Ectodermal cell (in vitro differentiated cells): ENCODE results near the gene CLCN3.
"Not testable (repeated sequence)": the region's sequence is repeated elsewhere in the genome, so short reads cannot be mapped to it uniquely, and the experiment has no call there.

ENCODE experiments used
- H3K27ac ChIP-seq: 2 replicates; pipeline ENCODE4 v1.7.0; 2013; ENCODE audit warnings: mild to moderate bottlenecking, low read depth, low read length; ENCODE audit not compliant: insufficient read depth, poor library complexity, severe bottlenecking
- H3K27me3 ChIP-seq: 2 replicates; pipeline ENCODE4 v1.7.0; 2013; ENCODE audit warnings: mild to moderate bottlenecking, low read length; ENCODE audit not compliant: insufficient read depth, control insufficient read depth, poor library complexity, severe bottlenecking
- H3K36me3 ChIP-seq: one replicate; pipeline ENCODE4 v1.7.0; 2013; ENCODE audit warnings: low read length; ENCODE audit not compliant: control insufficient read depth, insufficient read depth
- H3K4me1 ChIP-seq: one replicate; pipeline ENCODE4 v1.7.0; 2013; ENCODE audit warnings: low read length; ENCODE audit not compliant: control insufficient read depth, insufficient read depth
- H3K4me3 ChIP-seq: 2 replicates; pipeline ENCODE4 v1.7.0; 2013; ENCODE audit warnings: low read depth, low read length, control low read depth; ENCODE audit not compliant: insufficient read depth
- H3K9me3 ChIP-seq: 2 replicates; pipeline ENCODE4 v1.7.0; 2013; ENCODE audit warnings: mild to moderate bottlenecking, low read length, moderate library complexity; ENCODE audit not compliant: control insufficient read depth
- WGBS, 2 experiments: methylation state at CpG; one replicate each; pipeline ENCODE4 v1.1.7; 2013; ENCODE audit warnings: missing lambda C conversion rate in 2 of 2; 5-methylcytosine and 5-hydroxymethylcytosine counted together

The CLCN3 gene

DNA sequence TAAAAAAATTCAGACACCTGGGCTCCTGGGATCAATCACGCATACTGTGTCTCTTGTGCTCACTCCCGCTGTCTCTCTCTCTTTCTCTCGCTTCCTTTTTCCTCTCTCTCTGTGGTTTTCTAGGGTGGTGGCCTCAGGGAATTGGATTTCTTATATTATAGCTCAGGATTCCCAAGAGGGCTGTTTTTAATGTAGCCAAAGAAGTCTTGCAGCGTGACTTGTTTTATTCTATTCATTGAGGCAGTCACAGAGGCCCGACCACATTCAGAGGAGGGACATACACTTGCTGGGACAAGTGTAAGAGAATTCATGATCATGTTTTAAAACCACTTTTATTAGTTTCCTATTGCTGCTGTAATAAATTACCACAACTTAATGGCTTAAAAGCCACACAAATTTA lies 78.0 kb downstream of the CLCN3 start:
- Histone ChIP-seq H3K4me3 (no peak overlapping the region), H3K36me3 (peaks cover 12% of the 10 kb centered on the region), H3K9me3 (no peaks in the 10 kb centered on the region), H3K27ac (no peak overlapping the region), H3K27me3 (no peaks in the 10 kb centered on the region), H3K4me1 (no peaks in the 10 kb centered on the region)
- WGBS, 2 experiments, result 85 to 95% methylated on average over 3 to 4 of the region's 5 CpGs

DNA sequence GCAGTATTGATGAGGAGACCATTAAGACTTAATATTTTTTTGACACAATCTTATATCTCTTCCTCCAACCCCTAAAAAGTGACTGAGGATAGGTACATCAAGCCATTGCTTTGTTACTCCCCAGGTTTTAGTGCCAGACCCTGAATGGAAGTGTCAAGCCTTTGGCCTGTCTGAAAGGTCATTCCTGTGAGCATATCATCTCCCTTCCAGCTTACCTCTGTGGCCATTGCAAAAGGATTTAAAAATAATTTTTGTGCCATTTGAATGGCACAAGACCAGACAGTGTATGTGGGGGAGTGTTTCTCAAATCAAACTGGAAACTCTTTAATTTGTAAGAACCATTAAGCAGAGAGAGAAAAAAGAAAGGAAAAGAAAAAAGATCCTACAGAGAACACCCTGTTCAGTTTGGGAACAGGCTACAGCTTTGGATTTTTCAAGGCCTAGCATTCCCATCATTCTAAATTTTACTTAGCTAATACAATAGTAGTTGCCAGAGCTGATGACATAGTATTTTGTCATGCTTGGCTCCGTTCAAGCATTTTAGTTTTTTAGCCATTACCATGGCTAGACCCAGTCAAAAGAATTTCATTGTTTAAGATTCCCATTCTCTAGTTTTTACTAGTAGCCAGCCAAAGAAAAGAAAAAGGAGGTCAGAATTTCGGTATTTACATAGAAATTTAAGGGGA lies 87.7 kb downstream of the CLCN3 start:
- Histone ChIP-seq H3K4me3 (no peak overlapping the region), H3K27ac (no peak overlapping the region), H3K27me3 (no peaks in the 10 kb centered on the region), H3K4me1 (no peaks in the 10 kb centered on the region), H3K9me3 (no peaks in the 10 kb centered on the region), H3K36me3 (peaks cover 9% of the 10 kb centered on the region)
- WGBS, 2 experiments, result 93 to 100% methylated on average over 2 of the region's 2 CpGs

DNA sequence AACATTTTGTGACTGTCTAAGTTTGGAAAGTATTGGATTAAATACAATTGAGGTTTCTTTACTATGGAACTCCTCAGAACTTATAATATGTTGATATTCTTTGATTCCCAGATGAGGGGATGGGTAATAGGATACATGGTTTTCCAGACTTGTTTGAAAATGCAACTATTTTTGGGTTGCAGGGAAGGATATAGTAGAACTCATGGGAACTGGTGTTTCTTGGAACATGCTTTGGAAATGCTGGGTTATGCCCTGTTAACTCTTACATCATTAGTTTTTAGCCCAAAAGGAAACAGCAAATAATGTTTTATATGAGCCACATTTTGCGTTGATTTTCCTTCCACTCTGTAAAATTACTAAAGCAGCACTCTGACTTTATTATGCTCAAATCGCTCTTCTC lies 95.4 kb downstream of the CLCN3 start:
- H3K4me3 ChIP-seq, result no peak overlapping the region
- 100% methylated on average over 2 of the region's 2 CpGs for WGBS, 2 experiments
- H3K9me3 ChIP-seq, result no peaks in the 10 kb centered on the region
- no peaks in the 10 kb centered on the region for H3K27me3 ChIP-seq
- H3K36me3 ChIP-seq, result peaks cover 8% of the 10 kb centered on the region
- H3K27ac ChIP-seq, result no peak overlapping the region
- H3K4me1 ChIP-seq, result no peaks in the 10 kb centered on the region

GRCh38 chr4:169716677-169717076 lies 96.3 kb downstream of the CLCN3 start:
- H3K27ac ChIP-seq, result no peak overlapping the region
- no peaks in the 10 kb centered on the region for H3K27me3 ChIP-seq
- 91 to 100% methylated on average over 1 of the region's 1 CpG for WGBS, 2 experiments
- H3K36me3 ChIP-seq, result peaks cover 8% of the 10 kb centered on the region
- H3K9me3 ChIP-seq, result no peaks in the 10 kb centered on the region
- H3K4me1 ChIP-seq, result no peaks in the 10 kb centered on the region
- H3K4me3 ChIP-seq, result no peak overlapping the region

DNA sequence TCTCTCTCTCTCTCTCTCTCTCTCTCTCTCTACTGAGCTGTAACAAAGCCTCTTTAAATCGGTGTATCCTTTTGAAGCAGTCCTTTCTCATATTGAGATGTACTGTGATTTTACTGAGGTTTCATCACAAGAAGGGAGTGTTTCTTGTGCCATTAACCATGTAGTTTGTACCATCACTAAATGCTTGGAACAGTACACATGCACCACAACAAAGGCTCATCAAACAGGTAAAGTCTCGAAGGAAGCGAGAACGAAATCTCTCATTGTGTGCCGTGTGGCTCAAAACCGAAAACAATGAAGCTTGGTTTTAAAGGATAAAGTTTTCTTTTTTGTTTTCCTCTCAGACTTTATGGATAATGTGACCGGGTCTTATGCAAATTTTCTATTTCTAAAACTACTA lies 100.2 kb downstream of the CLCN3 start:
- Histone ChIP-seq H3K4me1 (peaks cover 2% of the 10 kb centered on the region), H3K4me3 (no peak overlapping the region), H3K27me3 (no peaks in the 10 kb centered on the region), H3K36me3 (peaks cover 5% of the 10 kb centered on the region), H3K9me3 (no peaks in the 10 kb centered on the region), H3K27ac (no peak overlapping the region)
- 96 to 97% methylated on average over 5 to 6 of the region's 7 CpGs for WGBS, 2 experiments

GRCh38 chr4:169723207-169723965 lies 103.0 kb downstream of the CLCN3 start:
- no peak overlapping the region for H3K27ac ChIP-seq
- H3K27me3 ChIP-seq, result no peaks in the 10 kb centered on the region
- 90 to 91% methylated on average over 8 to 9 of the region's 9 CpGs for WGBS, 2 experiments
- no peaks in the 10 kb centered on the region for H3K9me3 ChIP-seq
- no peak overlapping the region for H3K4me3 ChIP-seq
- H3K4me1 ChIP-seq, result peaks cover 2% of the 10 kb centered on the region
- H3K36me3 ChIP-seq, result no peaks in the 10 kb centered on the region

DNA sequence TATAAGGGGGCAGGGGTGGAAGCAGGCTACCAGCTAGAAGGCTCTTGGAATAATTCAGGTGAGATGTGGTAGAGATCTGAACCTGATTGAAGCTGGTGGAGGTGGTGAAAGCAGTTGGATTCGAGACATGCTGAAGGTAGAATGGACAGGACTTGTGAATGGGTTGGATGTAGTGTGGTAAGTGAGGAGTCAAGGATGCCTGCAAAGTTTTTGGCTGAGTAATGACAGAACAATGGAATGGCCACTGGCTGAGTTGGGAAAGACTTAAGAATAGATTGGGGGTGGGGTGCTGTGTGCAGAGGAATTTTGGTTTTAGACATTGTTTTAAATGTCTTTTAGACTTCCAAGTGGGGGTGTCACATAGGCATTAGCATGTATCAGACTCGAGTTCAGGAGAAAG lies 103.9 kb downstream of the CLCN3 start:
- H3K4me1 ChIP-seq, result peaks cover 2% of the 10 kb centered on the region
- no peaks in the 10 kb centered on the region for H3K27me3 ChIP-seq
- 77 to 84% methylated on average over 2 of the region's 2 CpGs for WGBS, 2 experiments

DNA sequence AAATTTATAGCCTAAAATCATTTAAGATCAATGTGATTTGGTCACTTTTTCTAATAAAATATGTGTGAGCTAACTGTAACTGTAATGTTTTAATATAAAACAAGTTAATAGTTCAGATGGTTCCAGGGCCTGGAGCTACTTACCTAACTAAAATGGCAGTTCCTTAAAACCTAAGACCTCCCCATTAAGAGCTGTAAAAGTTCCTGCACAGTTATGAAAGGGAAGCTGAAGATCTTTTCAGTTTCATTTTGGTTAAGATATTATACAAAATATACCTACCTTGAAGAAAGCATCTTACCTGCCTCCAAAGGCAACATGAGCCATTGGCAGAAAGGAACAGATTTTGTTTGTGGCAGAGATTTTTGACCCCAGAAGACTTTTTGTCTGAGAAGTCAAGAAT lies 107.2 kb downstream of the CLCN3 start:
- H3K4me3 ChIP-seq, result no peak overlapping the region
- no peaks in the 10 kb centered on the region for H3K9me3 ChIP-seq
- H3K27ac ChIP-seq, result no peak overlapping the region
- H3K27me3 ChIP-seq, result no peaks in the 10 kb centered on the region
- H3K36me3 ChIP-seq, result peaks cover 17% of the 10 kb centered on the region
- H3K4me1 ChIP-seq, result peaks cover 2% of the 10 kb centered on the region

More for the DNA sequence above, 103.9 kb downstream of the CLCN3 start:
- no peaks in the 10 kb centered on the region for H3K9me3 ChIP-seq
- no peak overlapping the region for H3K4me3 ChIP-seq
- H3K27ac ChIP-seq, result no peak overlapping the region
- peaks cover 3% of the 10 kb centered on the region for H3K36me3 ChIP-seq

- Histone ChIP-seq H3K27ac (no peak overlapping the region), H3K36me3 (peaks cover 17% of the 10 kb centered on the region), H3K9me3 (no peaks in the 10 kb centered on the region), H3K4me1 (no peaks in the 10 kb centered on the region), H3K27me3 (no peaks in the 10 kb centered on the region), H3K4me3 (no peak overlapping the region)
- WGBS, 2 experiments, result 94 to 95% methylated on average over 5 of the region's 5 CpGs
Observed at GRCh38 chr4:169730564-169730963, 110.2 kb downstream of the CLCN3 start.

GRCh38 chr4:169738604-169739003 lies 118.2 kb downstream of the CLCN3 start:
- H3K4me1 ChIP-seq, H3K27ac ChIP-seq, H3K36me3 ChIP-seq, H3K9me3 ChIP-seq, H3K4me3 ChIP-seq, H3K27me3 ChIP-seq: not testable (repeated sequence)
